ENCODE results near the gene DNASE2. TPM values are rescaled to one million over a fixed set of nuclear protein-coding genes. Genes with fewer than 3 reads are reported as not detected.

The DNASE2 gene
- total RNA-seq, 1 donor from 2014 or later = 22.3 TPM

- no peak for DNase-seq (ENCODE audit: low spot score)
- no peak for ATAC-seq
Measured at GRCh38 chr19:12886969-12887747, 5.9 kb upstream of the DNASE2 start, which contains the start of gene KLF1. KLF1 (minus strand) TSS chr19:12887201; CDS start chr19:12887140, 61 bp downstream.

- DNase-seq (ENCODE audit: low spot score) (no peak), ATAC-seq (no peak)
Measured at GRCh38 chr19:12886651-12886968, 5.4 kb upstream of the DNASE2 start.

GRCh38 chr19:12885749-12886650 lies 4.8 kb upstream of the DNASE2 start:
- no peak for DNase-seq (ENCODE audit: low spot score)
- ATAC-seq = no peak

GRCh38 chr19:12884926-12885748 lies 3.9 kb upstream of the DNASE2 start:
- ATAC-seq = peak; percentile 53
- peak; percentile 71 for DNase-seq (ENCODE audit: low spot score)

GRCh38 chr19:12884627-12884925 lies 3.3 kb upstream of the DNASE2 start:
- DNase-seq (ENCODE audit: low spot score) (no peak), ATAC-seq (no peak)

GRCh38 chr19:12884202-12884601 lies 3.0 kb upstream of the DNASE2 start:
- ATAC-seq (no peak), DNase-seq (ENCODE audit: low spot score) (no peak)

GRCh38 chr19:12882589-12882988 lies 1.3 kb upstream of the DNASE2 start:
- DNase-seq (ENCODE audit: low spot score) = no peak
- ATAC-seq = no peak

- peak; percentile 46 for ATAC-seq
- DNase-seq (ENCODE audit: low spot score) = peak; percentile 55
Measured at GRCh38 chr19:12880551-12881171, 588 bp downstream of the DNASE2 start.

GRCh38 chr19:12875086-12875485 lies 6.2 kb downstream of the DNASE2 start:
- ATAC-seq (no peak), DNase-seq (ENCODE audit: low spot score) (no peak)

GRCh38 chr19:12873891-12874745 lies 7.1 kb downstream of the DNASE2 start:
- ATAC-seq = no peak
- DNase-seq (ENCODE audit: low spot score) = no peak

- ATAC-seq (peak; percentile 71), DNase-seq (ENCODE audit: low spot score) (peak; percentile 58)
Measured at GRCh38 chr19:12872941-12873890, 8.0 kb downstream of the DNASE2 start.

- ATAC-seq (no peak), DNase-seq (ENCODE audit: low spot score) (no peak)
Measured at GRCh38 chr19:12872255-12872654, 9.0 kb downstream of the DNASE2 start.

- DNase-seq (ENCODE audit: low spot score) = no peak
- ATAC-seq = no peak
Measured at GRCh38 chr19:12871681-12872080, 9.6 kb downstream of the DNASE2 start.

GRCh38 chr19:12868540-12869112 lies 12.6 kb downstream of the DNASE2 start:
- DNase-seq (ENCODE audit: low spot score) (no peak), ATAC-seq (no peak)

- no peak for DNase-seq (ENCODE audit: low spot score)
- peak; percentile 23 for ATAC-seq
Measured at GRCh38 chr19:12867120-12868099, 13.8 kb downstream of the DNASE2 start.

GRCh38 chr19:12866416-12867119 lies 14.7 kb downstream of the DNASE2 start:
- DNase-seq (ENCODE audit: low spot score) = no peak
- no peak for ATAC-seq

Data from left lobe of liver (tissue), 2 donors.